Astrocyte (in vitro differentiated cells and primary cell): Measurements from ENCODE around the gene NUMA1. TPM values are rescaled to one million over a fixed set of nuclear protein-coding genes. Genes with fewer than 3 reads are reported as not detected.

Experiments
- DNase-seq: peaks from one replicate; pipeline ENCODE4 v3.0.0-alpha.2; 2010; ENCODE audit warnings: low read depth
- FAIRE-seq: peaks from 2 replicates; lab custom pipeline; 2011; peaks lifted over from hg19 to GRCh38; lab: Jason Lieb, UNC
- H2AFZ ChIP-seq: 2 replicates; pipeline ENCODE4 v1.6.0; 2012; ENCODE audit warnings: low read depth, low read length, inconsistent platforms
- H3K27ac ChIP-seq: 2 replicates; pipeline ENCODE4 v1.5.1; 2011; ENCODE audit warnings: low read depth, low read length, inconsistent platforms
- H3K27me3 ChIP-seq: 2 replicates; pipeline ENCODE4 v1.6.0; 2011; ENCODE audit warnings: low read length, inconsistent platforms; ENCODE audit not compliant: insufficient read depth
- H3K36me3 ChIP-seq: 2 replicates; pipeline ENCODE4 v1.5.1; 2011; ENCODE audit warnings: low read length, inconsistent platforms; ENCODE audit not compliant: insufficient read depth
- H3K4me1 ChIP-seq: 2 replicates; pipeline ENCODE4 v1.5.1; 2011; ENCODE audit warnings: low read length, inconsistent platforms; ENCODE audit not compliant: insufficient read depth
- H3K4me2 ChIP-seq: 2 replicates; pipeline ENCODE4 v1.6.0; 2012; ENCODE audit warnings: low read length, inconsistent platforms
- H3K4me3 ChIP-seq: 2 replicates; pipeline ENCODE4 v1.5.1; 2011; ENCODE audit warnings: low read depth, mild to moderate bottlenecking, low read length, inconsistent platforms; ENCODE audit not compliant: insufficient read depth
- H3K79me2 ChIP-seq: 2 replicates; pipeline ENCODE4 v1.6.0; 2012; ENCODE audit warnings: mild to moderate bottlenecking, low read length, inconsistent platforms; ENCODE audit not compliant: insufficient read depth
- H3K9ac ChIP-seq: 2 replicates; pipeline ENCODE4 v1.6.0; 2012; ENCODE audit warnings: mild to moderate bottlenecking, low read length, inconsistent platforms
- H3K9me3 ChIP-seq: 2 replicates; pipeline ENCODE4 v1.5.1; 2012; ENCODE audit warnings: low read depth, mild to moderate bottlenecking, low read length, inconsistent platforms; ENCODE audit not compliant: insufficient read depth
- H4K20me1 ChIP-seq: 2 replicates; pipeline ENCODE4 v1.6.0; 2012; ENCODE audit warnings: low read length, inconsistent platforms; ENCODE audit not compliant: insufficient read depth
- H3K27ac Mint-ChIP-seq: one replicate; pipeline ENCODE4 v1.8.0; 2021; ENCODE audit warnings: mild to moderate bottlenecking, mixed read lengths; ENCODE audit not compliant: unreplicated experiment
- H3K27me3 Mint-ChIP-seq: one replicate; pipeline ENCODE4 v1.8.0; 2021; ENCODE audit warnings: low read depth, mixed read lengths; ENCODE audit not compliant: unreplicated experiment
- H3K36me3 Mint-ChIP-seq: one replicate; pipeline ENCODE4 v1.8.0; 2021; ENCODE audit warnings: low read depth, mixed read lengths; ENCODE audit not compliant: unreplicated experiment
- H3K4me1 Mint-ChIP-seq: one replicate; pipeline ENCODE4 v1.8.0; 2021; ENCODE audit warnings: low read depth, mixed read lengths; ENCODE audit not compliant: unreplicated experiment
- H3K4me3 Mint-ChIP-seq: one replicate; pipeline ENCODE4 v1.8.0; 2021; ENCODE audit warnings: mild to moderate bottlenecking, moderate library complexity, mixed read lengths; ENCODE audit not compliant: unreplicated experiment
- H3K9me3 Mint-ChIP-seq: one replicate; pipeline ENCODE4 v1.8.0; 2021; ENCODE audit warnings: mild to moderate bottlenecking, mixed read lengths; ENCODE audit not compliant: unreplicated experiment
- EZH2 ChIP-seq: IDR thresholded peaks from 2 replicates; pipeline ENCODE4 v1.6.1; 2012; ENCODE audit warnings: mild to moderate bottlenecking, low read length, inconsistent platforms; ENCODE audit not compliant: insufficient read depth
- total RNA-seq: library from RNA; stranded (reverse); gene quantifications from 2 replicates; pipeline ENCODE4 v1.2.1, GENCODE V29; 2021
- TF ChIP-seq, protein P1 (sequence below): IDR thresholded peaks from 2 replicates; pipeline ENCODE4 v1.5.1; 2011; ENCODE audit warnings: low read depth, mild to moderate bottlenecking, inconsistent platforms, low read length, moderate library complexity; ENCODE audit not compliant: insufficient read depth

The NUMA1 gene
- total RNA-seq, 1 donor from 2014 or later, result 111 TPM

- Histone ChIP-seq H3K9me3 (no peaks in the 10 kb centered on the region), H3K4me2 (no peak overlapping the region), H3K27ac (no peak overlapping the region), H3K4me3 (no peak overlapping the region), H3K27me3 (no peaks in the 10 kb centered on the region), H2AFZ (no peak overlapping the region), H3K36me3 (peaks cover 14% of the 10 kb centered on the region), H3K9ac (no peak overlapping the region), H3K4me1 (peaks cover 7% of the 10 kb centered on the region), H4K20me1 (no peaks in the 10 kb centered on the region), H3K79me2 (no peaks in the 10 kb centered on the region)
- no peaks in the 10 kb centered on the region for H3K9me3 Mint-ChIP-seq
- peaks cover 10% of the 10 kb centered on the region for H3K36me3 Mint-ChIP-seq
- DNase-seq (no peak), FAIRE-seq (no peak)
- H3K4me1 Mint-ChIP-seq, result no peaks in the 10 kb centered on the region
- no peak overlapping the region for H3K4me3 Mint-ChIP-seq
- H3K27ac Mint-ChIP-seq, result no peak overlapping the region
- no peaks in the 10 kb centered on the region for H3K27me3 Mint-ChIP-seq
- TF ChIP-seq, protein P1, sequence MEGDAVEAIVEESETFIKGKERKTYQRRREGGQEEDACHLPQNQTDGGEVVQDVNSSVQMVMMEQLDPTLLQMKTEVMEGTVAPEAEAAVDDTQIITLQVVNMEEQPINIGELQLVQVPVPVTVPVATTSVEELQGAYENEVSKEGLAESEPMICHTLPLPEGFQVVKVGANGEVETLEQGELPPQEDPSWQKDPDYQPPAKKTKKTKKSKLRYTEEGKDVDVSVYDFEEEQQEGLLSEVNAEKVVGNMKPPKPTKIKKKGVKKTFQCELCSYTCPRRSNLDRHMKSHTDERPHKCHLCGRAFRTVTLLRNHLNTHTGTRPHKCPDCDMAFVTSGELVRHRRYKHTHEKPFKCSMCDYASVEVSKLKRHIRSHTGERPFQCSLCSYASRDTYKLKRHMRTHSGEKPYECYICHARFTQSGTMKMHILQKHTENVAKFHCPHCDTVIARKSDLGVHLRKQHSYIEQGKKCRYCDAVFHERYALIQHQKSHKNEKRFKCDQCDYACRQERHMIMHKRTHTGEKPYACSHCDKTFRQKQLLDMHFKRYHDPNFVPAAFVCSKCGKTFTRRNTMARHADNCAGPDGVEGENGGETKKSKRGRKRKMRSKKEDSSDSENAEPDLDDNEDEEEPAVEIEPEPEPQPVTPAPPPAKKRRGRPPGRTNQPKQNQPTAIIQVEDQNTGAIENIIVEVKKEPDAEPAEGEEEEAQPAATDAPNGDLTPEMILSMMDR, result no peak
- no peak for TF ChIP-seq EZH2
These were observed 5.4 kb upstream of the NUMA1 start for GRCh38 chr11:72085621-72086351.

DNA sequence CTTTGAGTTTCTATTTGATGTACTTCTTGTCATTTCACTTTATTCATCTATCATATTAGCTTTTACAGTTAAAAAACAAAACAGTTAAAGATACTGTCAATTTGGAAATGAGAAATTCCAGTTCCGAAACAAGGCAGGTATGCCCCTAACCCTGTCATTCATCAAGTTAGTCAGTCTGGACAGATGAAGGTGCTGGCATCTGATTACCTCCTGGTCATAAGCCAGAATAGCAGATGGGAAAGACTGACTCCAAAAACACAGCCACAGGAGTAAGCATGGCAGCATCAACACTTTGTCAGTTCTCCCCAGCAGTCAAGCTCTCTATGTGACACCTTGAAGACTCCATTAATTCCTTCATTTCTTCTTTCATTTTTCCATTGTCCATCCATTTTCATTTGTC, 4.6 kb upstream of the NUMA1 start:
- Histone ChIP-seq H2AFZ (no peak overlapping the region), H3K9me3 (no peaks in the 10 kb centered on the region), H3K36me3 (peaks cover 11% of the 10 kb centered on the region), H3K9ac (no peak overlapping the region), H3K4me3 (no peak overlapping the region), H3K4me1 (peaks cover 7% of the 10 kb centered on the region), H4K20me1 (no peaks in the 10 kb centered on the region), H3K27me3 (no peaks in the 10 kb centered on the region), H3K79me2 (peaks cover 2% of the 10 kb centered on the region), H3K27ac (no peak overlapping the region), H3K4me2 (no peak overlapping the region)
- FAIRE-seq, result no peak
- Mint-ChIP-seq H3K4me1 (no peaks in the 10 kb centered on the region), H3K27me3 (no peaks in the 10 kb centered on the region), H3K36me3 (peaks cover 7% of the 10 kb centered on the region), H3K27ac (no peak overlapping the region), H3K4me3 (no peak overlapping the region), H3K9me3 (no peaks in the 10 kb centered on the region)
- TF ChIP-seq EZH2, result no peak
- TF ChIP-seq, protein P1, result no peak
- DNase-seq, result no peak

GRCh38 chr11:72084076-72084475, 3.7 kb upstream of the NUMA1 start:
- Histone ChIP-seq H2AFZ (no peak overlapping the region), H3K4me2 (no peak overlapping the region), H3K36me3 (peaks cover 10% of the 10 kb centered on the region), H3K9me3 (no peaks in the 10 kb centered on the region), H3K4me1 (peaks cover 10% of the 10 kb centered on the region), H3K4me3 (no peak overlapping the region), H4K20me1 (no peaks in the 10 kb centered on the region), H3K27me3 (no peaks in the 10 kb centered on the region), H3K27ac (no peak overlapping the region), H3K9ac (no peak overlapping the region), H3K79me2 (peaks cover 11% of the 10 kb centered on the region)
- no peak overlapping the region for H3K4me3 Mint-ChIP-seq
- no peak overlapping the region for H3K27ac Mint-ChIP-seq
- no peaks in the 10 kb centered on the region for H3K27me3 Mint-ChIP-seq
- H3K4me1 Mint-ChIP-seq, result peaks cover 4% of the 10 kb centered on the region
- no peaks in the 10 kb centered on the region for H3K9me3 Mint-ChIP-seq
- peaks cover under 1% of the 10 kb centered on the region for H3K36me3 Mint-ChIP-seq
- no peak for DNase-seq
- no peak for TF ChIP-seq EZH2
- TF ChIP-seq, protein P1, result no peak
- FAIRE-seq, result no peak
